Sigmoid colon (tissue), 7 donors: ENCODE measurements around the gene OR7G3. TPM values are rescaled to one million over a fixed set of nuclear protein-coding genes. Genes with fewer than 3 reads are reported as not detected.

ENCODE experiments used
- DNase-seq: peaks from one replicate; pipeline ENCODE4 v3.0.0-alpha.2; 2019
- H3K27ac ChIP-seq, 4 donors: fragments of 200-600 bp; sonication (generic); one replicate each; pipeline ENCODE4 v1.5.1; 2016 to 2019; ENCODE audit warnings: mild to moderate bottlenecking in 1 of 4
- H3K27me3 ChIP-seq, 3 donors: fragments of 200-600 bp; sonication (generic); one replicate each; pipeline ENCODE4 v1.5.1; 2019; ENCODE audit warnings: mild to moderate bottlenecking in 1 of 3
- H3K36me3 ChIP-seq, 4 donors: fragments of 200-600 bp; sonication (generic); one replicate each; pipeline ENCODE4 v1.5.1; 2016 to 2019
- H3K4me1 ChIP-seq, 4 donors: fragments of 200-600 bp; sonication (generic); one replicate each; pipeline ENCODE4 v1.5.1; 2017 to 2019
- H3K4me3 ChIP-seq, 4 donors: fragments of 200-600 bp; sonication (generic); one replicate each; pipeline ENCODE4 v1.5.1; 2017 to 2019; ENCODE audit warnings: mild to moderate bottlenecking in 2 of 4, moderate library complexity in 1 of 4
- H3K9me3 ChIP-seq, 4 donors: fragments of 200-600 bp in 3 of 4; sonication (generic) in 3 of 4; one replicate each; pipeline versions ENCODE4 v1.5.1 to v1.6.1; 2013 to 2019
- EP300 ChIP-seq, 4 donors: sonication (generic); formaldehyde crosslinking; IDR thresholded peaks; one replicate each; pipeline ENCODE4 v1.6.1; 2017; ENCODE audit warnings: antibody characterized with exemption in 4 of 4
- POLR2A ChIP-seq, 2 donors: fragments of 450-650 bp; IDR thresholded peaks; one replicate each; pipeline ENCODE4 v1.6.1; 2016; ENCODE audit warnings: antibody characterized with exemption in 2 of 2, mild to moderate bottlenecking in 2 of 2, moderate library complexity in 2 of 2
- POLR2AphosphoS5 ChIP-seq, 4 donors: sonication (generic); formaldehyde crosslinking; IDR thresholded peaks; one replicate each; pipeline ENCODE4 v1.6.1; 2017; ENCODE audit warnings: antibody characterized with exemption in 4 of 4
- WGBS, 2 donors: extraction: QIAGEN DNeasy Blood & Tissue Kit; methylation state at CpG; one replicate each; pipeline ENCODE4 v1.1.7; 2013; 5-methylcytosine and 5-hydroxymethylcytosine counted together
- intact Hi-C: fragments of 100-400 bp; cut with DNase I; formaldehyde crosslinking; loops from one replicate; pipeline ENCODE4 v1.15.1; 2023
- polyA plus RNA-seq, 3 donors: library from polyadenylated mRNA; stranded (reverse); fragments of 200-250 nt; gene quantifications; one replicate each; pipeline ENCODE4 v1.2.3, GENCODE V29; 2013
- total RNA-seq, 4 donors: library from RNA; depleted of rRNA; stranded (reverse); fragments of >200 nt; gene quantifications; one replicate each; pipeline ENCODE4 v1.1.0, GENCODE V29; 2016
- TF ChIP-seq, protein P1 (sequence below), 4 experiments: fragments of 450-650 bp in 3 of 4; fragments of 200-600 bp in 1 of 4; IDR thresholded peaks; one replicate each; pipeline ENCODE4 v1.5.1; 2016 to 2019; ENCODE audit warnings: antibody characterized with exemption in 4 of 4, mild to moderate bottlenecking in 3 of 4, moderate library complexity in 2 of 4
- donor health status: healthy with polysubstance abuse.
- donor health status: Bipolar disorder and iron deficiency.
- donor health status: healthy.

The OR7G3 gene
- total RNA-seq (not detected), polyA plus RNA-seq (not detected)

DNA sequence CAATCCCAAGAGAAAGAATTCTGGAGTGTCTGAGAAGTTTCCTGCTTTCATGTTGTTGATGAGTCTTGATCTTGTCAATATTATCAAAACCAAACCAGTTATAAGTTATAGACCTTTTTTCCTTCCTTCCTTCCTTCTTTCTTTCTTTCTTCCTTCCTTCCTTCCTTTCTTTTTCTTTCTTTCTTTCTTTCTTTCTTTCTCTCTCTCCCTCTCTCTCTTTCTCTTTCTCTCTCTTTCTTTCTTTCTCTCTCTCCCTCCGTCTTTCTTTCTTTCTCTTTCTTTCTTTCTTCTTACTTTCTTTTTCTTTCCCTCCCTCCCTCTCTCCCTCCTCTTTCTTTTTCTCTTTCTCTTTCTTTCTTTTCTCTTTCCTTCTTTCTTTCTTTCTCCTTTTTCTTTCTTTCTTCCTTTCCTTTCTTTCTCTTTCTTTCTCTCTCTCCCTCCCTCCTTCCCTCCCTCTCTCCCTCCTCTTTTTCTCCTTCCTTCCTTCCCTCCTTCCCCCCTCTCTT lies at the start of gene OR7G3:
Gene OR7G3 (minus strand): TSS at position 51 of the 506 bp plus-strand sequence. CDS start 0 bp downstream, at position 51.
- Histone ChIP-seq H3K4me3 (no peak within 1 kb of the TSS), H3K27me3 (peaks cover 0 to 22% (median 0%) of the 10 kb centered on the region in 3 donors), H3K4me1 (no peaks in the 10 kb centered on the region), H3K27ac (no peak within 1 kb of the TSS), H3K9me3 (no peaks in the 10 kb centered on the region), H3K36me3 (no peaks in the 10 kb centered on the region)
- intact Hi-C loops = no loop called here
- TF ChIP-seq, protein P1, sequence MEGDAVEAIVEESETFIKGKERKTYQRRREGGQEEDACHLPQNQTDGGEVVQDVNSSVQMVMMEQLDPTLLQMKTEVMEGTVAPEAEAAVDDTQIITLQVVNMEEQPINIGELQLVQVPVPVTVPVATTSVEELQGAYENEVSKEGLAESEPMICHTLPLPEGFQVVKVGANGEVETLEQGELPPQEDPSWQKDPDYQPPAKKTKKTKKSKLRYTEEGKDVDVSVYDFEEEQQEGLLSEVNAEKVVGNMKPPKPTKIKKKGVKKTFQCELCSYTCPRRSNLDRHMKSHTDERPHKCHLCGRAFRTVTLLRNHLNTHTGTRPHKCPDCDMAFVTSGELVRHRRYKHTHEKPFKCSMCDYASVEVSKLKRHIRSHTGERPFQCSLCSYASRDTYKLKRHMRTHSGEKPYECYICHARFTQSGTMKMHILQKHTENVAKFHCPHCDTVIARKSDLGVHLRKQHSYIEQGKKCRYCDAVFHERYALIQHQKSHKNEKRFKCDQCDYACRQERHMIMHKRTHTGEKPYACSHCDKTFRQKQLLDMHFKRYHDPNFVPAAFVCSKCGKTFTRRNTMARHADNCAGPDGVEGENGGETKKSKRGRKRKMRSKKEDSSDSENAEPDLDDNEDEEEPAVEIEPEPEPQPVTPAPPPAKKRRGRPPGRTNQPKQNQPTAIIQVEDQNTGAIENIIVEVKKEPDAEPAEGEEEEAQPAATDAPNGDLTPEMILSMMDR (IDR thresholded peaks at IDR 0.05) = no peak
- no peak for TF ChIP-seq EP300 (IDR thresholded peaks at IDR 0.05)
- TF ChIP-seq POLR2AphosphoS5 (IDR thresholded peaks at IDR 0.05) = no peak
- no peak for TF ChIP-seq POLR2A (IDR thresholded peaks at IDR 0.05)
- WGBS, 2 donors = 76 to 81% methylated on average over 1 of the region's 1 CpG
- DNase-seq = no peak

DNA sequence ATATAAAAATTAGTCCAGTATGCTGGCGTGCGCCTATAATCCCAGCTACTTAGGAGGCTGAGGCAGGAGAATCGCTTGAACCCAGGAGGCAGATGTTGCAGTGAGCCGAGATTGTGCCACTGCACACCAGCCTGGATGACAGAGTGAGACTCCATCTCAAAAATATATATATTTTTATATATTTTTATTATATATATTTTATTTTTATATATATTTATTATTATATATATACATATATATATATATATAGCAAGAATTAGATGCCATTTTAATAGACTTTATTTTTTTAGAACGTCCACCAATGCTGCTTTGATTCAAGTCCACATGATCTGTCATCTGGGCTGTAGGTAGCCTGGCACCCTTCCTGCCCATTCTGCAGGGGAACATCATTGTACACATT lies 48.6 kb upstream of the OR7G3 start:
- no peak for DNase-seq
- H3K36me3 ChIP-seq = no peaks in the 10 kb centered on the region
- H3K27me3 ChIP-seq = no peaks in the 10 kb centered on the region
- no peaks in the 10 kb centered on the region for H3K4me1 ChIP-seq
- TF ChIP-seq EP300 (IDR thresholded peaks at IDR 0.05) (no peak), POLR2A (IDR thresholded peaks at IDR 0.05) (no peak), POLR2AphosphoS5 (IDR thresholded peaks at IDR 0.05) (no peak)
- TF ChIP-seq, protein P1 (IDR thresholded peaks at IDR 0.05) = no peak
- H3K27ac ChIP-seq = no peak overlapping the region
- no peak overlapping the region for H3K4me3 ChIP-seq
- intact Hi-C loops = no loop called here
- H3K9me3 ChIP-seq = no peaks in the 10 kb centered on the region
- 91 to 93% methylated on average over 5 of the region's 5 CpGs for WGBS, 2 donors

DNA sequence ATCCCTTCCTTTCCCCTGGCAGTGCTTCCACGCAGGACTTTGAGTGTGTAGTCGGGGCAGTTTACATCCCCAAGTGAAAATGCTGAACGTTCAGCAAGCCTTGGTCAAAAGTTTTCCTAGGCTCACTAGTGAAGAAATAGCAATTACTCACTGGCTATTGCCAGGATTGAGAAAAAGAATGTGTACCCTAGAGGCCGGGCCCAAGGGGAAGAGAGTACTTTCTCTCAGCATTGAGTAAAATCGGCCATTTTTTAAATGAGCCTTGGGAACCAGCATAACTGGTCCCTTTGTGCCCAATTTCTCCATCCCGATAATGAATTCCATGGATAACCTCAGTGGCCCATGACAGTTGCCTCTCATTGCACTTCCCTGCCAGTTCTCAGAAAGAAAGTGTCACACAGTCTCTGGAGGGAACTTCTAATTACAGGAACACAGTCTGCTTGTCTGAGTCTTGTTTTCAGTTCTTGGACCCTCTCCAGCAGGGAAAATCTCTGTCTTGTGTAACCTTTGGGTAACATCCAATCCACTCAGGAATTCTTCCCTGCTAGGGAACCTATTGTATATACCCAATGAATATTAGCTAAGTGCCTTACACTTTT lies 44.7 kb upstream of the OR7G3 start:
- WGBS, 2 donors = 84 to 87% methylated on average over 6 of the region's 6 CpGs
- H3K9me3 ChIP-seq = no peaks in the 10 kb centered on the region
- intact Hi-C loops = no loop called here
- H3K36me3 ChIP-seq = peaks cover 0 to 5% (median 0%) of the 10 kb centered on the region in 4 donors
- no peaks in the 10 kb centered on the region for H3K27me3 ChIP-seq
- no peak overlapping the region for H3K27ac ChIP-seq
- H3K4me3 ChIP-seq = no peak overlapping the region
- no peak for TF ChIP-seq POLR2A (IDR thresholded peaks at IDR 0.05)
- no peak for TF ChIP-seq POLR2AphosphoS5 (IDR thresholded peaks at IDR 0.05)
- TF ChIP-seq, protein P1 (IDR thresholded peaks at IDR 0.05) = no peak
- no peak for TF ChIP-seq EP300 (IDR thresholded peaks at IDR 0.05)
- no peaks in the 10 kb centered on the region for H3K4me1 ChIP-seq
- no peak for DNase-seq

DNA sequence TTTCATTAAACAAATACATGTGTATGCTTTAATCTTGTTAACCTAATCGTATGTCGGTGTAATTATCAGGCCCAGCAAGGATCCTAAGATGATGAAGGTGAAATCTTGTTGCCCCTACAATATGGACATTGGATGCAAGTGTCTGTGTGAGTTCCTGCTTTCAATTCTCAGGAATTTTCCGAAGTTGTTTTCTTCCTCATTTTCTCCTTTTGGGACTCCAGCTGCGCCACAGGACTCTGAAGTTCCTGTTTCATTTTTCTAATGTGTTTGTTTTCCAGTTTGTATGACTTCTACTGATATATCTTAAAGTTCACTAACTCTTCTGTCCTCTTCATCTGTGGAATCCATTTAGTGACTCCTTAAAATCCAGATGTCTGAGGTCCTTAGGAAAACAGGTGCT lies 40.1 kb upstream of the OR7G3 start:
- Histone ChIP-seq H3K36me3 (peaks cover 6 to 49% (median 19%) of the 10 kb centered on the region in 4 donors), H3K27me3 (no peaks in the 10 kb centered on the region), H3K27ac (no peak overlapping the region), H3K4me3 (no peak overlapping the region), H3K9me3 (peaks cover 0 to 3% (median 0%) of the 10 kb centered on the region in 4 donors), H3K4me1 (no peaks in the 10 kb centered on the region)
- WGBS, 2 donors = 75 to 95% methylated on average over 4 of the region's 4 CpGs
- DNase-seq = no peak
- intact Hi-C loops = no loop called here
- TF ChIP-seq EP300 (IDR thresholded peaks at IDR 0.05) = no peak
- no peak for TF ChIP-seq POLR2A (IDR thresholded peaks at IDR 0.05)
- no peak for TF ChIP-seq POLR2AphosphoS5 (IDR thresholded peaks at IDR 0.05)
- TF ChIP-seq, protein P1 (IDR thresholded peaks at IDR 0.05) = no peak
